HepG2 (cell line): ENCODE measurements around the gene KCNT2. TPM values are rescaled to one million over a fixed set of nuclear protein-coding genes. Genes with fewer than 3 reads are reported as not detected.
A peak's percentile ranks its signal among the peaks of the same experiment; 100 is the strongest.

Source experiments
- AHDC1 ChIP-seq: sonication (generic); formaldehyde crosslinking; IDR thresholded peaks from 2 replicates; pipeline ENCODE4 v1.5.1; 2020; ENCODE audit warnings: mild to moderate bottlenecking, missing genetic modification reagents, borderline replicate concordance
- BCL6 ChIP-seq: IDR thresholded peaks from 2 replicates; pipeline ENCODE4 v1.6.1; 2016; ENCODE audit warnings: missing genetic modification reagents, missing compliant biosample characterization
- CREB1 ChIP-seq, 2 experiments: fragments of 450-650 bp in 1 of 2; IDR thresholded peaks; 2 replicates each; pipeline ENCODE4 v1.6.1; 2016 to 2017; ENCODE audit warnings: control low read depth in 1 of 2, mild to moderate bottlenecking in 1 of 2, missing compliant biosample characterization in 1 of 2, missing genetic modification characterization in 1 of 2
- EP300 ChIP-seq, 3 experiments: sonication (generic) in 1 of 3; formaldehyde crosslinking in 1 of 3; IDR thresholded peaks; 2 replicates each; pipeline versions ENCODE4 v1.5.1 to v1.6.1; 2011 to 2020; ENCODE audit warnings: low read depth in 2 of 3, low read length in 2 of 3, borderline replicate concordance in 1 of 3, improper control_type of control experiment in 1 of 3, mild to moderate bottlenecking in 1 of 3, missing genetic modification reagents in 1 of 3, moderate library complexity in 1 of 3
- HNF4A ChIP-seq: sonication (generic); formaldehyde crosslinking; IDR thresholded peaks from 2 replicates; pipeline ENCODE4 v1.4.0; 2020; ENCODE audit warnings: missing genetic modification reagents
- IRF2 ChIP-seq: IDR thresholded peaks from 2 replicates; pipeline ENCODE4 v1.6.1; 2018; ENCODE audit warnings: missing genetic modification reagents, missing compliant biosample characterization
- MIXL1 ChIP-seq: IDR thresholded peaks from 2 replicates; pipeline ENCODE4 v1.6.1; 2016
- NR2F1 ChIP-seq, 2 experiments: fragments of 450-650 bp in 1 of 2; formaldehyde crosslinking in 1 of 2; IDR thresholded peaks; 2 replicates each; pipeline versions ENCODE4 v1.5.0 to v1.6.1; 2016 to 2020; ENCODE audit warnings: mild to moderate bottlenecking in 1 of 2, missing compliant biosample characterization in 1 of 2, missing genetic modification reagents in 1 of 2, moderate library complexity in 1 of 2
- NR2F2 ChIP-seq: IDR thresholded peaks from 2 replicates; pipeline ENCODE4 v1.6.1; 2012; ENCODE audit warnings: low read depth, inconsistent platforms, borderline replicate concordance
- PAXIP1 ChIP-seq: sonication (generic); formaldehyde crosslinking; conservative IDR thresholded peaks from 2 replicates; pipeline ENCODE4 v1.4.0; 2020; ENCODE audit warnings: mild to moderate bottlenecking, missing genetic modification reagents, moderate library complexity
- POGZ ChIP-seq: sonication (generic); formaldehyde crosslinking; IDR thresholded peaks from 2 replicates; pipeline ENCODE4 v1.4.0; 2020; ENCODE audit warnings: mild to moderate bottlenecking, missing genetic modification reagents
- RNF2 ChIP-seq: fragments of 450-650 bp; conservative IDR thresholded peaks from 2 replicates; pipeline ENCODE4 v1.6.1; 2016; ENCODE audit warnings: low read depth
- SPEN ChIP-seq: sonication (generic); formaldehyde crosslinking; IDR thresholded peaks from 2 replicates; pipeline ENCODE4 v1.5.1; 2020; ENCODE audit warnings: low read depth, mild to moderate bottlenecking, missing genetic modification reagents
- ZBTB21 ChIP-seq: sonication (generic); formaldehyde crosslinking; IDR thresholded peaks from 2 replicates; pipeline ENCODE4 v1.4.0; 2020; ENCODE audit warnings: missing genetic modification reagents
- ZNF652 ChIP-seq: IDR thresholded peaks from 2 replicates; pipeline ENCODE4 v1.6.1; 2016; ENCODE audit warnings: low read depth, borderline replicate concordance
- polyA plus RNA-seq, 8 experiments: library from polyadenylated mRNA; depleted of rRNA in 3 of 8; stranded (reverse) in 7 of 8; unstranded in 1 of 8; fragments of >200 nt; fragmentation: Illumina TruSeq in 4 of 8; extraction: Trizol in 4 of 8; gene quantifications; 2 replicates each; pipeline versions ENCODE4 v1.2.1 to v1.2.3, GENCODE V29; 2011 to 2016; ENCODE audit warnings: low read depth in 4 of 8, missing spikeins in 1 of 8, mixed read lengths in 1 of 8; ENCODE audit not compliant: insufficient read depth in 1 of 8
- total RNA-seq, 5 experiments: library from RNA; depleted of rRNA; stranded (reverse); fragments of >200 nt; fragmentation: Illumina TruSeq; extraction: Trizol; gene quantifications; 2 replicates each; pipeline ENCODE4 v1.2.3, GENCODE V29; 2016; ENCODE audit warnings: low read depth in 1 of 5
- TF ChIP-seq, protein P1 (sequence below): sonication (generic); formaldehyde crosslinking; IDR thresholded peaks from 2 replicates; pipeline ENCODE4 v1.8.0; 2022; ENCODE audit warnings: mild to moderate bottlenecking, missing genetic modification reagents, moderate library complexity
- TF ChIP-seq, protein P2 (sequence below): IDR thresholded peaks from 2 replicates; pipeline ENCODE4 v1.6.1; 2016; ENCODE audit warnings: low read depth
- TF ChIP-seq, protein P3 (sequence below): sonication (generic); formaldehyde crosslinking; IDR thresholded peaks from 2 replicates; pipeline ENCODE4 v1.4.0; 2020; ENCODE audit warnings: mild to moderate bottlenecking, missing genetic modification reagents

The KCNT2 gene
- total and polyA plus RNA-seq, 2 of the 13 experiments (the other 11 are each of a cell fraction or from before 2014, with no cell fraction given): not detected

DNA sequence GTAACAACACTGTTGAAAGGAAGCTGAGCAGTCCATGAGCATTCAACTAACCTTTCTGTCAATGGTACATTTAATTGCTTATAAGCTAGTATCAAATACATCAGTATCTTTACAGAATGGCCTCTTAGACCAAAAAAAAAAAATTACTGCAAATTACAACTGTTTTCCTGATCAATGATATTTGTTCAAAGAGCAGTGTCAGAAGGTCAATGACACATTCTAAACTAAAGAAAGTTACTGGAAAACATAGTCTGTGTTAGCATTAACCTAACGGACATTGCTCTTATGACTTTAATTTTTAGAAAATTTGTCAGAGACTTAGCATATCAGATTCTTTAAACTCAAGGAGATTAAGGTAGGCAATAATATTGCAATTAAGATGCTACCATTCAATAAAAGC is 162.5 kb downstream of the KCNT2 start (continued):
- TF ChIP-seq AHDC1 (CRISPR knock-in tag) (peak; percentile 36; the same call in 1 of the 2 replicates), CREB1 (IDR thresholded peaks at IDR 0.05) (no peak), CREB1 (CRISPR knock-in tag; IDR thresholded peaks at IDR 0.05) (peak; percentile 37; the same call in 1 of the 2 replicates), BCL6 (CRISPR knock-in tag) (peak; percentile 74), NR2F1 (CRISPR knock-in tag; IDR thresholded peaks at IDR 0.05) (0 out of 4 replicates have a peak, but pooled peaks of 1 of the 2 experiments have one; percentile 31), EP300 (IDR thresholded peaks at IDR 0.05; ENCODE audit: low read depth in 2 of 2, low read length in 2 of 2) (peak in 1 of 2 experiments; percentile 48; a peak in 1 of 4 replicates), EP300 (CRISPR knock-in tag; IDR thresholded peaks at IDR 0.05; ENCODE audit: borderline replicate concordance) (no peak), PAXIP1 (CRISPR knock-in tag) (peak; percentile 57; the same call in 1 of the 2 replicates), ZNF652 (CRISPR knock-in tag) (peak; percentile 20; the same call in 1 of the 2 replicates), HNF4A (peak; percentile 47), NR2F2 (peak; percentile 40; the same call in 1 of the 2 replicates), IRF2 (CRISPR knock-in tag) (no peak), POGZ (CRISPR knock-in tag) (0 out of 2 replicates have a peak, but pooled peaks have one; percentile 14), SPEN (CRISPR knock-in tag) (no peak), MIXL1 (CRISPR knock-in tag) (peak; percentile 82), RNF2 (no peak), ZBTB21 (CRISPR knock-in tag) (no peak)
- TF ChIP-seq, protein P1, sequence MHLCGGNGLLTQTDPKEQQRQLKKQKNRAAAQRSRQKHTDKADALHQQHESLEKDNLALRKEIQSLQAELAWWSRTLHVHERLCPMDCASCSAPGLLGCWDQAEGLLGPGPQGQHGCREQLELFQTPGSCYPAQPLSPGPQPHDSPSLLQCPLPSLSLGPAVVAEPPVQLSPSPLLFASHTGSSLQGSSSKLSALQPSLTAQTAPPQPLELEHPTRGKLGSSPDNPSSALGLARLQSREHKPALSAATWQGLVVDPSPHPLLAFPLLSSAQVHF (CRISPR knock-in tag): no peak
- TF ChIP-seq, protein P2, sequence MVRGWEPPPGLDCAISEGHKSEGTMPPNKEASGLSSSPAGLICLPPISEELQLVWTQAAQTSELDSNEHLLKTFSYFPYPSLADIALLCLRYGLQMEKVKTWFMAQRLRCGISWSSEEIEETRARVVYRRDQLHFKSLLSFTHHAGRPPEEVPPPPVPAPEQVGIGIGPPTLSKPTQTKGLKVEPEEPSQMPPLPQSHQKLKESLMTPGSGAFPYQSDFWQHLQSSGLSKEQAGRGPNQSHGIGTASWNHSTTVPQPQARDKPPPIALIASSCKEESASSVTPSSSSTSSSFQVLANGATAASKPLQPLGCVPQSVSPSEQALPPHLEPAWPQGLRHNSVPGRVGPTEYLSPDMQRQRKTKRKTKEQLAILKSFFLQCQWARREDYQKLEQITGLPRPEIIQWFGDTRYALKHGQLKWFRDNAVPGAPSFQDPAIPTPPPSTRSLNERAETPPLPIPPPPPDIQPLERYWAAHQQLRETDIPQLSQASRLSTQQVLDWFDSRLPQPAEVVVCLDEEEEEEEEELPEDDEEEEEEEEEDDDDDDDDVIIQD: peak; percentile 65; the same call in 1 of the 2 replicates
- TF ChIP-seq, protein P3, sequence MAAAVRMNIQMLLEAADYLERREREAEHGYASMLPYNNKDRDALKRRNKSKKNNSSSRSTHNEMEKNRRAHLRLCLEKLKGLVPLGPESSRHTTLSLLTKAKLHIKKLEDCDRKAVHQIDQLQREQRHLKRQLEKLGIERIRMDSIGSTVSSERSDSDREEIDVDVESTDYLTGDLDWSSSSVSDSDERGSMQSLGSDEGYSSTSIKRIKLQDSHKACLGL (CRISPR knock-in tag): no peak
